HL-60 (cell line): ENCODE results near the gene FOS.

Experiments used
- CTCF ChIP-seq: IDR thresholded peaks from one replicate; pipeline ENCODE4 v1.5.1; 2011; ENCODE audit warnings: low read length, control low read depth, inconsistent platforms; ENCODE audit not compliant: insufficient read depth
- GABPA ChIP-seq: IDR thresholded peaks from 2 replicates; pipeline ENCODE4 v1.6.1; 2012; ENCODE audit warnings: low read depth
- POLR2AphosphoS5 ChIP-seq: IDR thresholded peaks from 2 replicates; pipeline ENCODE4 v1.6.1; 2012; ENCODE audit warnings: low read depth
- REST ChIP-seq: IDR thresholded peaks from 2 replicates; pipeline ENCODE4 v1.6.1; 2012; ENCODE audit warnings: low read depth; ENCODE audit not compliant: insufficient replicate concordance
- SPI1 ChIP-seq: IDR thresholded peaks from 2 replicates; pipeline ENCODE4 v1.6.1; 2012; ENCODE audit warnings: low read depth, mild to moderate bottlenecking, borderline replicate concordance

GRCh38 chr14:75292101-75292563 lies 13.5 kb downstream of the FOS start:
- no peak for TF ChIP-seq CTCF
- TF ChIP-seq SPI1, result no peak
- no peak for TF ChIP-seq POLR2AphosphoS5
- TF ChIP-seq GABPA, result no peak
- no peak for TF ChIP-seq REST
